Measurements from ENCODE around the gene ZNF287.

ZNF287 gene

GRCh38 chr17:16519021-16519420 lies 50.0 kb downstream of the ZNF287 start:
- no peak for TF ChIP-seq CTCF (conservative IDR thresholded peaks at IDR 0.05; ENCODE audit: low read depth)
- DNase-seq (ENCODE audit: low spot score), result no peak
- H3K27ac ChIP-seq, result no peak overlapping the region
- ChIA-PET CTCF (no interaction called here), POLR2A (ENCODE audit: low non-redundant PET) (no interaction called here)

- ChIA-PET CTCF (interaction anchor here (0.7 to 1.5 kb wide), 3 partner anchors 8 to 77 kb away, joined by 3 to 5 read pairs (median 3); no protein-coding TSS in a partner anchor), POLR2A (ENCODE audit: low non-redundant PET) (no interaction called here)
- no peak for TF ChIP-seq CTCF (conservative IDR thresholded peaks at IDR 0.05; ENCODE audit: low read depth)
- H3K27ac ChIP-seq, result no peak overlapping the region
- DNase-seq (ENCODE audit: low spot score), result no peak
Observed at GRCh38 chr17:16517477-16517876, 51.5 kb downstream of the ZNF287 start.

DNA sequence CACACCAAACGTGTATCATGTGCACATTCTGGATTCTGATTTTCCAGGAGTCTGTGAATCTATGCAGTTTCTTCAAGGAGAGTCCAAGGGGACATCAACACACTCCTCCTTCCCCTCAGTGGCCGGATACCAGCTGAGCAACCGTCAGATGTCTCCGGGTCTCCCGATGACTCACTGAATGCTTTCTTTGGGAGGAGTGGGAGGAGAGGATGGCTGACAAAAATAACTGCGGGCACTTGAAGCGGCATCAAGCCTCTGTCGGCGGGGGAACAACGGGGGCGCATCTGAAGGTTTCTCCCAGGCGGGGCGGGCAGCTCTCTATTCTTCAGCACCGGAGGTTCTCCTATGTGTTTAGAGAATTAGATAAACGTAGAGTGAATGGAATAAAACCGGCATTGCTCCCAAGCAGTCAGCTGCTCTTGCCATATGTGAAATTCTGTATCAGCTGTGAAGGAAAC lies 52.4 kb downstream of the ZNF287 start:
- ChIA-PET CTCF (interaction anchor here (1.5 kb wide), 1 partner anchor 64 kb away, joined by 5 read pairs; no protein-coding TSS in a partner anchor), POLR2A (ENCODE audit: low non-redundant PET) (no interaction called here)
- DNase-seq (ENCODE audit: low spot score), result peak; percentile 54
- no peak for TF ChIP-seq CTCF (conservative IDR thresholded peaks at IDR 0.05; ENCODE audit: low read depth)
- no peak overlapping the region for H3K27ac ChIP-seq

- POLR2A ChIA-PET (ENCODE audit: low non-redundant PET), result no interaction called here
- CTCF ChIA-PET, result interaction anchor here (0.8 to 1.5 kb wide), 2 partner anchors 62 to 63 kb away, joined by 3 to 5 read pairs; no protein-coding TSS in a partner anchor
- H3K27ac ChIP-seq, result no peak overlapping the region
- no peak for TF ChIP-seq CTCF (conservative IDR thresholded peaks at IDR 0.05; ENCODE audit: low read depth)
- no peak for DNase-seq (ENCODE audit: low spot score)
Observed at GRCh38 chr17:16515933-16516332, 53.1 kb downstream of the ZNF287 start.

GRCh38 chr17:16513873-16514272 lies 55.1 kb downstream of the ZNF287 start:
- ChIA-PET CTCF (no interaction called here), POLR2A (ENCODE audit: low non-redundant PET) (no interaction called here)
- H3K27ac ChIP-seq, result no peak overlapping the region
- DNase-seq (ENCODE audit: low spot score), result no peak
- no peak for TF ChIP-seq CTCF (conservative IDR thresholded peaks at IDR 0.05; ENCODE audit: low read depth)

GRCh38 chr17:16512011-16512410 lies 57.0 kb downstream of the ZNF287 start:
- no peak for TF ChIP-seq CTCF (conservative IDR thresholded peaks at IDR 0.05; ENCODE audit: low read depth)
- POLR2A ChIA-PET (ENCODE audit: low non-redundant PET), result no interaction called here
- CTCF ChIA-PET, result no interaction called here
- no peak for DNase-seq (ENCODE audit: low spot score)
- H3K27ac ChIP-seq, result no peak overlapping the region

- H3K27ac ChIP-seq, result no peak overlapping the region
- DNase-seq (ENCODE audit: low spot score), result no peak
- ChIA-PET CTCF (no interaction called here), POLR2A (ENCODE audit: low non-redundant PET) (no interaction called here)
- no peak for TF ChIP-seq CTCF (conservative IDR thresholded peaks at IDR 0.05; ENCODE audit: low read depth)
Observed at GRCh38 chr17:16511593-16511992, 57.4 kb downstream of the ZNF287 start.

Data from RWPE1 (cell line).